Measurements from ENCODE around the gene AHI1. TPM values are rescaled to one million over a fixed set of nuclear protein-coding genes. Genes with fewer than 3 reads are reported as not detected.
A peak's percentile ranks its signal among the peaks of the same experiment; 100 is the strongest.

AHI1 gene
- total RNA-seq, 1 experiment from 2014 or later, result 11.3 TPM

DNA sequence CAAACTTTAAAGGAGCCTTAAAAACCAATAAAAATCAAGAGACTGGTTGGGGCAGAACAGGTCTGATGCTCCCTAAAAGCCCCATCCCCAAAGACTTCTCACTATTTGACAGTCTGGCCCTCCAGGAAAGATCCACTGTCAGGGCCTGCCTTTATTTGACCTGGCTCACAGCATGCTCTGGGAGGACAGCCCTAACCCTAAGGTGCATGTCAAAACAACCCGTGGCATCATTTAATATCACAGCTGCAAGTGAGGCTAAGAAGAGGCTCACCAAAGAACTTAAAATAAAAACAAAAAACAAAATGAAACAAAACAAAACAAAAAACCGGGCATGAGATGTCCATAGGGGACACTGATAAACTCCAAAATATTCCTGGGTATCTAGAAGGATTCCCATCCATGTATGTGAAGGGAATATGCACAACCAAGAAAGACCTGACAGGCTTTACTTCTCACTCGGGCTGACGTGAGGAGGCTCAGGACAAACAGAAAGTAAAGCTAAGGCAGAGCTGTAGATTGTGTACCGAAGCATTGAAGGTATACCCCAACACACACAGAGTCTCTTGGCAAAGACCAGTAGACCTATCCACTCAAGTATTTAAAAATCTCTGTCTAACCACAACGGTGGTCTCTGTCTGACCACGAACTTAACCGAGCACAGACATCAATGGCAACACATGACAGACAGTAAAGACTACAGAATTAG, 57.3 kb downstream of the AHI1 start:
- Histone ChIP-seq H3K36me3 (ENCODE audit: control insufficient read depth, insufficient read depth, low read length) (no peaks in the 10 kb centered on the region), H3K27me3 (replicated peaks; ENCODE audit: control insufficient read depth, insufficient read depth, low read length) (no peaks in the 10 kb centered on the region), H3K9me3 (no peaks in the 10 kb centered on the region), H3K4me3 (ENCODE audit: low read depth, low read length) (no peak overlapping the region), H3K4me1 (no peaks in the 10 kb centered on the region)
- Mint-ChIP-seq H3K27ac (ENCODE audit: unreplicated experiment) (no peak overlapping the region), H3K4me1 (ENCODE audit: low read depth, unreplicated experiment) (no peaks in the 10 kb centered on the region), H3K36me3 (ENCODE audit: insufficient read depth, unreplicated experiment) (no peaks in the 10 kb centered on the region), H3K9me3 (ENCODE audit: unreplicated experiment) (no peaks in the 10 kb centered on the region), H3K4me3 (ENCODE audit: unreplicated experiment) (no peak overlapping the region), H3K27me3 (ENCODE audit: insufficient read depth, unreplicated experiment) (no peaks in the 10 kb centered on the region)
- intact Hi-C loops (cut with micrococcal nuclease; ENCODE audit: unreplicated experiment), result no loop called here
- no peak for DNase-seq
- BruUV-seq (replicated peaks), result no TSS peak
- ChIA-PET CTCF (interaction anchor here (0.6 kb wide), 1 partner anchor 94 kb away, joined by 3 read pairs; no protein-coding TSS in a partner anchor), POLR2A (no interaction called here)
- TF ChIP-seq, protein P1, sequence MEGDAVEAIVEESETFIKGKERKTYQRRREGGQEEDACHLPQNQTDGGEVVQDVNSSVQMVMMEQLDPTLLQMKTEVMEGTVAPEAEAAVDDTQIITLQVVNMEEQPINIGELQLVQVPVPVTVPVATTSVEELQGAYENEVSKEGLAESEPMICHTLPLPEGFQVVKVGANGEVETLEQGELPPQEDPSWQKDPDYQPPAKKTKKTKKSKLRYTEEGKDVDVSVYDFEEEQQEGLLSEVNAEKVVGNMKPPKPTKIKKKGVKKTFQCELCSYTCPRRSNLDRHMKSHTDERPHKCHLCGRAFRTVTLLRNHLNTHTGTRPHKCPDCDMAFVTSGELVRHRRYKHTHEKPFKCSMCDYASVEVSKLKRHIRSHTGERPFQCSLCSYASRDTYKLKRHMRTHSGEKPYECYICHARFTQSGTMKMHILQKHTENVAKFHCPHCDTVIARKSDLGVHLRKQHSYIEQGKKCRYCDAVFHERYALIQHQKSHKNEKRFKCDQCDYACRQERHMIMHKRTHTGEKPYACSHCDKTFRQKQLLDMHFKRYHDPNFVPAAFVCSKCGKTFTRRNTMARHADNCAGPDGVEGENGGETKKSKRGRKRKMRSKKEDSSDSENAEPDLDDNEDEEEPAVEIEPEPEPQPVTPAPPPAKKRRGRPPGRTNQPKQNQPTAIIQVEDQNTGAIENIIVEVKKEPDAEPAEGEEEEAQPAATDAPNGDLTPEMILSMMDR (IDR thresholded peaks at IDR 0.05; ENCODE audit: insufficient read depth in 1 of 2, low read depth in 1 of 2, low read length in 1 of 2, severe bottlenecking in 1 of 2, unreplicated experiment in 1 of 2), result no peak

DNA sequence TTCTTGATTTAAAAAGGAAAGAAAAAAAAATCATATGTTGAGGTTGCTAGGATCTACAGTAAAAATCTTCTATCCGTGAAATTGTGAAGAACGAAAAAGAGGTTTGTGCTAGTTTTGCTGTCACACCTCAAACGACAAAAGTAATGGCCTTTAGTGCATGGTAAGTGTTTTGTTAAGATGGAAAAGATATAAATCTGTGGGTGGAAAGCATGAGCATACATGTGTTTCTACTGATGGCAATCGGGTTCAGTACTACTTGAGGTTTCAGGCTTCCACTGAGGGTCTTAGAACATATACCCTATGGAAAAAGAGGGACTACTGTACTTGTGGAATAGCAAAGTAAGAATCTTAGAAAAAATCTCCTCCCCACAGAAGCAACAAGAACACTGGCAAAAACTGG, 58.0 kb downstream of the AHI1 start:
- POLR2A ChIA-PET, result no interaction called here
- Mint-ChIP-seq H3K4me1 (ENCODE audit: low read depth, unreplicated experiment) (no peaks in the 10 kb centered on the region), H3K27me3 (ENCODE audit: insufficient read depth, unreplicated experiment) (no peaks in the 10 kb centered on the region), H3K27ac (ENCODE audit: unreplicated experiment) (no peak overlapping the region), H3K36me3 (ENCODE audit: insufficient read depth, unreplicated experiment) (no peaks in the 10 kb centered on the region), H3K4me3 (ENCODE audit: unreplicated experiment) (no peak overlapping the region), H3K9me3 (ENCODE audit: unreplicated experiment) (no peaks in the 10 kb centered on the region)
- Histone ChIP-seq H3K4me1 (no peaks in the 10 kb centered on the region), H3K4me3 (ENCODE audit: low read depth, low read length) (no peak overlapping the region), H3K9me3 (no peaks in the 10 kb centered on the region), H3K27me3 (replicated peaks; ENCODE audit: control insufficient read depth, insufficient read depth, low read length) (no peaks in the 10 kb centered on the region), H3K36me3 (ENCODE audit: control insufficient read depth, insufficient read depth, low read length) (no peaks in the 10 kb centered on the region)
- intact Hi-C loops (cut with micrococcal nuclease; ENCODE audit: unreplicated experiment), result loop anchor here (1.0 to 10.0 kb wide), 3 partner anchors 294 to 499 kb away; no protein-coding TSS in a partner anchor
- TF ChIP-seq, protein P1 (IDR thresholded peaks at IDR 0.05; ENCODE audit: insufficient read depth in 1 of 2, low read depth in 1 of 2, low read length in 1 of 2, severe bottlenecking in 1 of 2, unreplicated experiment in 1 of 2), result no peak
- no peak for DNase-seq
- CTCF ChIA-PET, result interaction anchor here (0.6 kb wide), 2 partner anchors 93 to 345 kb away, joined by 3 read pairs; no protein-coding TSS in a partner anchor
- BruUV-seq (replicated peaks), result no TSS peak

DNA sequence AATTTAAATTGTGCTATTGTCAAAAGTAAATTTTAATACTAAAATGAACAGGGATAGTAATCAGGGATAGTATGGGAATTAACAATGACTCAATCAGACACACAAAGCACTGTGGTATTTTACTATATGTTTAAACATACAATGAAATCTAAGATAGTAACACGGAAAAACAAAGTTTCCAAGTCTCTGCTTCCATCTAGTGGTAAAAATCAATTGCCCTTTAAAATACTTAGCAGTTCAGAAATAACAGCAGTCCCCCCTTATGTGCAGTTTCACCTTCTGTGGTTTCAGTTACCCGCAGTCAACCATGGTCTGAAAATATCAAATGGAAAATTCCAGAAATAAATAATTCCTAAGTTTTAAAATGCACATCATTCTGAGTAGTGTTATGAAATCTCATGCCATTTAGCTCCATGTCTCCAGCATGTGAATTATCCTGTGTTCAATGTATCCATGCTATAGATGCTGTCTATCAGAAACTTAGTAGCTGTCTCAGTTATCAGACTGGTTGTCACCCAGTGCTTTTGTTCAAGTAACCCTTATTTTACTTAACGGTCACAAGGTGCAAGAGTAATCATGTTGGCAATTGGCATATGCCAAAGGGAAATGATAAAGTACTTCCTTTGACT, 58.5 kb downstream of the AHI1 start:
- intact Hi-C loops (cut with micrococcal nuclease; ENCODE audit: unreplicated experiment), result loop anchor here (1.0 to 10.0 kb wide), 3 partner anchors 294 to 498 kb away; no protein-coding TSS in a partner anchor
- ChIA-PET POLR2A (no interaction called here), CTCF (interaction anchor here (0.6 kb wide), 1 partner anchor 345 kb away, joined by 3 read pairs; no protein-coding TSS in a partner anchor)
- peak in 1 of 2 experiments; percentile 22 for DNase-seq
- Histone ChIP-seq H3K36me3 (ENCODE audit: control insufficient read depth, insufficient read depth, low read length) (no peaks in the 10 kb centered on the region), H3K4me3 (ENCODE audit: low read depth, low read length) (no peak overlapping the region), H3K27me3 (replicated peaks; ENCODE audit: control insufficient read depth, insufficient read depth, low read length) (no peaks in the 10 kb centered on the region), H3K9me3 (no peaks in the 10 kb centered on the region), H3K4me1 (no peaks in the 10 kb centered on the region)
- H3K4me3 Mint-ChIP-seq (ENCODE audit: unreplicated experiment), result no peak overlapping the region
- TF ChIP-seq, protein P1 (IDR thresholded peaks at IDR 0.05; ENCODE audit: insufficient read depth in 1 of 2, low read depth in 1 of 2, low read length in 1 of 2, severe bottlenecking in 1 of 2, unreplicated experiment in 1 of 2), result peak; percentile 53 to 55
- H3K27ac Mint-ChIP-seq (ENCODE audit: unreplicated experiment), result no peak overlapping the region
- no peaks in the 10 kb centered on the region for H3K4me1 Mint-ChIP-seq (ENCODE audit: low read depth, unreplicated experiment)
- no peaks in the 10 kb centered on the region for H3K36me3 Mint-ChIP-seq (ENCODE audit: insufficient read depth, unreplicated experiment)
- no TSS peak for BruUV-seq (replicated peaks)
- no peaks in the 10 kb centered on the region for H3K27me3 Mint-ChIP-seq (ENCODE audit: insufficient read depth, unreplicated experiment)
- H3K9me3 Mint-ChIP-seq (ENCODE audit: unreplicated experiment), result no peaks in the 10 kb centered on the region

Measured in Caco-2 (cell line).